H1 (cell line): ENCODE results near the gene IDH2. TPM values are rescaled to one million over a fixed set of nuclear protein-coding genes. Genes with fewer than 3 reads are reported as not detected.

Experiments
- CTCF ChIA-PET: fragments of 300-600 bp; sonication (Branson Sonifier 250); formaldehyde crosslinking; loops from one replicate; lab custom pipeline; 2021; ENCODE audit not compliant: partially characterized antibody; lab: Charles Lee
- POLR2A ChIA-PET: fragments of 300-600 bp; sonication (Branson Sonifier 250); formaldehyde crosslinking; loops from one replicate; lab custom pipeline; 2021; ENCODE audit warnings: inconsistent platforms; ENCODE audit not compliant: partially characterized antibody; lab: Charles Lee
- DNase-seq, 2 experiments: peaks; one replicate each; pipeline versions ENCODE4 v3.0.0 to v3.0.0-alpha.2; 2010 to 2022; ENCODE audit warnings: low spot score in 2 of 2, low read depth in 1 of 2, mixed read lengths in 1 of 2
- FAIRE-seq: peaks from 2 replicates; lab custom pipeline; 2011; peaks lifted over from hg19 to GRCh38; lab: Jason Lieb, UNC
- H2AFZ ChIP-seq: 2 replicates; pipeline ENCODE4 v1.8.1; 2012; ENCODE audit warnings: low read length, inconsistent platforms
- H2AK5ac ChIP-seq: 2 replicates; pipeline ENCODE4 v1.6.1; 2013; ENCODE audit warnings: low read depth, low read length
- H2BK120ac ChIP-seq: replicated peaks from 2 replicates; pipeline ENCODE3; 2013; ENCODE audit warnings: low read depth, low read length, inconsistent platforms
- H2BK12ac ChIP-seq: 2 replicates; pipeline ENCODE4 v1.6.1; 2013; ENCODE audit warnings: low read depth, low read length
- H2BK15ac ChIP-seq: 2 replicates; pipeline ENCODE4 v1.6.1; 2013; ENCODE audit warnings: low read length
- H2BK20ac ChIP-seq: 2 replicates; pipeline ENCODE4 v1.6.1; 2013; ENCODE audit warnings: low read length
- H2BK5ac ChIP-seq: 2 replicates; pipeline ENCODE4 v1.6.1; 2013; ENCODE audit warnings: low read depth, low read length
- H3K14ac ChIP-seq: 2 replicates; pipeline ENCODE4 v1.6.1; 2013; ENCODE audit warnings: inconsistent platforms; ENCODE audit not compliant: insufficient read length
- H3K18ac ChIP-seq: 2 replicates; pipeline ENCODE4 v1.6.1; 2013; ENCODE audit warnings: low read length; ENCODE audit errors: extremely low read depth
- H3K23ac ChIP-seq: 2 replicates; pipeline ENCODE4 v1.6.1; 2013; ENCODE audit warnings: inconsistent platforms; ENCODE audit not compliant: insufficient read length
- H3K23me2 ChIP-seq: 2 replicates; pipeline ENCODE4 v1.6.1; 2013; ENCODE audit warnings: low read depth, low read length
- H3K27ac ChIP-seq: 2 replicates; pipeline ENCODE4 v1.6.1; 2011; ENCODE audit warnings: low read depth, low read length, inconsistent platforms
- H3K27me3 ChIP-seq, 4 experiments: replicated peaks in 1 of 4; 1 replicate in 1 of 4; 2 replicates in 3 of 4; pipeline versions ENCODE4 v1.6.1 to v1.8.1; 2011 to 2013; ENCODE audit warnings: low read length in 3 of 4, mild to moderate bottlenecking in 3 of 4, inconsistent platforms in 2 of 4, mixed read lengths in 2 of 4, moderate library complexity in 1 of 4; ENCODE audit not compliant: control insufficient read depth in 3 of 4, insufficient read depth in 3 of 4; ENCODE audit errors: extremely low read depth in 1 of 4
- H3K36me3 ChIP-seq, 4 experiments: 2 replicates each; pipeline versions ENCODE4 v1.6.1 to v1.8.1; 2011 to 2013; ENCODE audit warnings: mild to moderate bottlenecking in 4 of 4, low read length in 3 of 4, moderate library complexity in 2 of 4, control low read depth in 1 of 4, inconsistent platforms in 1 of 4; ENCODE audit not compliant: insufficient read depth in 4 of 4, control insufficient read depth in 2 of 4
- H3K4ac ChIP-seq: replicated peaks from 2 replicates; pipeline ENCODE3; 2013; ENCODE audit warnings: low read length, low read depth, mixed read lengths, inconsistent platforms; ENCODE audit not compliant: insufficient read length
- H3K4me1 ChIP-seq, 4 experiments: replicated peaks in 1 of 4; 1 replicate in 1 of 4; 2 replicates in 3 of 4; pipeline versions ENCODE4 v1.6.1 to v1.8.1; 2011 to 2013; ENCODE audit warnings: low read length in 3 of 4, inconsistent platforms in 2 of 4, mixed read lengths in 1 of 4; ENCODE audit not compliant: insufficient read depth in 4 of 4, control insufficient read depth in 3 of 4
- H3K4me2 ChIP-seq, 2 experiments: 2 replicates each; pipeline versions ENCODE4 v1.6.1 to v1.8.1; 2011 to 2013; ENCODE audit warnings: low read depth in 2 of 2, low read length in 2 of 2, control low read depth in 1 of 2, inconsistent platforms in 1 of 2, mild to moderate bottlenecking in 1 of 2; ENCODE audit not compliant: insufficient read depth in 1 of 2
- H3K4me3 ChIP-seq, 4 experiments: fragments of 200-600, 300-600 bp in 1 of 4; sonication (generic), shearing (Covaris generic), sonication (Bioruptor Twin) in 1 of 4; 2 replicates each; pipeline versions ENCODE4 v1.5.1 to v1.8.1; 2011 to 2016; ENCODE audit warnings: low read length in 4 of 4, low read depth in 3 of 4, control low read depth in 2 of 4, inconsistent platforms in 2 of 4, mild to moderate bottlenecking in 2 of 4, mixed read lengths in 1 of 4, moderate library complexity in 1 of 4; ENCODE audit not compliant: insufficient read depth in 2 of 4; ENCODE audit errors: extremely low read depth in 1 of 4
- H3K56ac ChIP-seq: replicated peaks from 2 replicates; pipeline ENCODE3; 2013; ENCODE audit warnings: low read depth, mild to moderate bottlenecking, mixed read lengths, low read length, inconsistent platforms; ENCODE audit not compliant: insufficient read length
- H3K79me1 ChIP-seq: 2 replicates; pipeline ENCODE4 v1.6.1; 2013; ENCODE audit warnings: low read depth, low read length, control low read depth
- H3K79me2 ChIP-seq, 2 experiments: 2 replicates each; pipeline versions ENCODE4 v1.6.1 to v1.8.1; 2012 to 2013; ENCODE audit warnings: low read length in 2 of 2, mild to moderate bottlenecking in 2 of 2, inconsistent platforms in 1 of 2; ENCODE audit not compliant: insufficient read depth in 2 of 2, control insufficient read depth in 1 of 2
- H3K9ac ChIP-seq, 4 experiments: replicated peaks in 1 of 4; 1 replicate in 1 of 4; 2 replicates in 3 of 4; pipeline versions ENCODE4 v1.6.1 to v1.8.1; 2011 to 2013; ENCODE audit warnings: low read depth in 3 of 4, low read length in 3 of 4, control low read depth in 2 of 4, mild to moderate bottlenecking in 2 of 4, moderate library complexity in 2 of 4, inconsistent platforms in 1 of 4; ENCODE audit errors: extremely low read depth in 1 of 4
- H3K9me3 ChIP-seq, 2 experiments: 2 replicates each; pipeline versions ENCODE4 v1.6.1 to v1.8.1; 2012 to 2013; ENCODE audit warnings: mild to moderate bottlenecking in 2 of 2, moderate library complexity in 2 of 2, control low read depth in 1 of 2, inconsistent platforms in 1 of 2, low read depth in 1 of 2, low read length in 1 of 2, mixed read lengths in 1 of 2; ENCODE audit not compliant: insufficient read depth in 2 of 2
- H4K20me1 ChIP-seq, 2 experiments: replicated peaks in 1 of 2; 2 replicates each; pipeline versions ENCODE3 to v1.8.1; 2011 to 2013; ENCODE audit warnings: inconsistent platforms in 2 of 2, low read length in 2 of 2, mild to moderate bottlenecking in 1 of 2; ENCODE audit not compliant: insufficient read depth in 2 of 2, control insufficient read depth in 1 of 2
- H4K5ac ChIP-seq: 2 replicates; pipeline ENCODE4 v1.6.1; 2013; ENCODE audit warnings: low read length, low read depth, mixed read lengths, inconsistent platforms; ENCODE audit not compliant: insufficient read length
- H4K8ac ChIP-seq: 2 replicates; pipeline ENCODE4 v1.8.0; 2013; ENCODE audit warnings: mild to moderate bottlenecking, moderate library complexity, low read length, inconsistent platforms; ENCODE audit not compliant: insufficient read depth; ENCODE audit errors: extremely low read depth
- H4K91ac ChIP-seq: replicated peaks from 2 replicates; pipeline ENCODE3; 2013; ENCODE audit warnings: low read length, mixed read lengths, inconsistent platforms; ENCODE audit not compliant: insufficient read length
- CTBP2 ChIP-seq: IDR thresholded peaks from 2 replicates; pipeline ENCODE4 v1.7.0; 2011; ENCODE audit warnings: borderline replicate concordance, mild to moderate bottlenecking, moderate library complexity, mixed read lengths, low read length; ENCODE audit not compliant: insufficient read depth, insufficient read length
- FOSL1 ChIP-seq: IDR thresholded peaks from 2 replicates; pipeline ENCODE4 v1.6.1; 2011; ENCODE audit warnings: mild to moderate bottlenecking, low read depth, low read length, moderate library complexity; ENCODE audit not compliant: insufficient read depth
- POLR2AphosphoS5 ChIP-seq: IDR thresholded peaks from 2 replicates; pipeline ENCODE4 v1.6.1; 2011; ENCODE audit warnings: low read depth, low read length
- RFX5 ChIP-seq: IDR thresholded peaks from 2 replicates; pipeline ENCODE4 v1.6.1; 2011; ENCODE audit warnings: low read depth, low read length, improper control_type of control experiment, borderline replicate concordance
- RXRA ChIP-seq: IDR thresholded peaks from 2 replicates; pipeline ENCODE4 v1.6.1; 2011; ENCODE audit warnings: low read depth, mild to moderate bottlenecking, low read length, moderate library complexity; ENCODE audit not compliant: insufficient read depth
- TEAD4 ChIP-seq: IDR thresholded peaks from 2 replicates; pipeline ENCODE4 v1.6.1; 2012; ENCODE audit warnings: low read depth, low read length, inconsistent platforms, mixed read lengths
- WGBS, 2 experiments: shearing (Covaris generic) in 1 of 2; methylation state at CpG; one replicate each; pipeline versions ENCODE4 v1.1.6 to v1.1.7; 2013 to 2015; ENCODE audit warnings: low lambda C conversion rate in 2 of 2, mixed read lengths in 2 of 2, inconsistent platforms in 1 of 2, low coverage in 1 of 2, missing lambda C conversion rate in 1 of 2; ENCODE audit not compliant: insufficient replicate concordance in 2 of 2, insufficient coverage in 1 of 2, insufficient read length in 1 of 2; ENCODE audit errors: extremely low coverage in 1 of 2, missing lambda C conversion rate in 1 of 2; 5-methylcytosine and 5-hydroxymethylcytosine counted together
- polyA plus RNA-seq, 7 experiments: library from polyadenylated mRNA; depleted of rRNA in 3 of 7; stranded (reverse) in 5 of 7; unstranded in 2 of 7; fragments of >200 nt in 5 of 7; fragments of 200-250 nt in 2 of 7; gene quantifications; 1 replicate in 5 of 7; 2 replicates in 1 of 7; 4 replicates in 1 of 7; pipeline versions ENCODE4 v1.2.1 to v1.2.3, GENCODE V29; 2011 to 2013; ENCODE audit warnings: missing spikeins in 2 of 7, mixed read lengths in 2 of 7
- total RNA-seq: library from RNA; stranded (reverse); fragmentation: NEBNext Ultra II Directional; extraction: Animal tissue kit (Norgen Biotek cat#: 25700); gene quantifications from 2 replicates; pipeline ENCODE4 v1.2.1, GENCODE V29; 2021

Gene IDH2
- total and polyA plus RNA-seq, 2 of the 8 experiments (the other 6 are each of a cell fraction or from before 2014, with no cell fraction given): 64.2 to 84.6 TPM

DNA sequence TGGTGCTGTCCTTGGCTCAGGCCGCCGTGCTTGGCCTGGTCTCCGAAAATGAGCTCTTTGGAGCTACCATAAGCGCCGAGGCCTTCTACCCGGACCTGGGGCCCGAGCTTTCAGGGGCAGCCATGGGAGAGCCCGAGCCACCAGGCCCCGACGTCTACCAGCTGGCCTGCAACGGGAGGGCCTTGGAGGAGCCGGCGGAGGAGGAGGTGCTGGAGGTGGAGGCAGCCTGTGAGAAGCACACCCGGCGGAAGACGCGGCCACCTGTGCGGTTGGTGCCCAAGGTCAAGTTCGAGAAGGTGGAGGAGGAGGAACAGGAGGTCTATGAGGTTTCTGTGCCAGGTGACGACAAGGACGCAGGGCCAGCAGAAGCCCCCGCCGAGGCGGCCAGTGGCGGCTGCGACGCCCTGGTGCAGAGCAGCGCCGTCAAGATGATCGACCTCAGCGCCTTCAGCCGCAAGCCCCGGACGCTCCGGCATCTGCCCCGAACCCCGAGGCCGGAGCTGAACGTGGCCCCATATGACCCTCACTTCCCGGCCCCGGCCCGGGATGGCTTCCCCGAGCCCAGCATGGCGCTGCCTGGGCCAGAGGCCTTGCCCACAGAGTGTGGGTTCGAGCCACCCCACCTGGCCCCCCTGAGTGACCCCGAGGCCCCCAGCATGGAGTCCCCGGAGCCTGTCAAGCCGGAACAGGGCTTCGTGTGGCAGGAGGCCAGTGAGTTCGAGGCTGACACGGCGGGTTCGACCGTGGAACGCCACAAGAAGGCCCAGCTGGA lies 34.9 kb downstream of the IDH2 start:
- no peak overlapping the region for H4K8ac ChIP-seq
- no peaks in the 10 kb centered on the region for H3K23me2 ChIP-seq
- no peak overlapping the region for H3K18ac ChIP-seq
- peaks cover 0 to 2% of the 10 kb centered on the region in 2 experiments; a peak in 2 of 4 replicates for H3K79me2 ChIP-seq
- no peak overlapping the region for H3K56ac ChIP-seq
- 0 out of 2 replicates have a peak, but pooled peaks cover 2% of the 10 kb centered on the region for H3K79me1 ChIP-seq
- no peak overlapping the region for H2BK15ac ChIP-seq
- H2BK5ac ChIP-seq: peak overlapping the region; percentile 35; the same call in 1 of the 2 replicates
- H3K4ac ChIP-seq: no peak overlapping the region
- CTCF ChIA-PET: interaction anchor here (0.7 to 2.2 kb wide), 7 partner anchors 9 to 169 kb away, joined by 3 to 8 read pairs (median 3); no protein-coding TSS in a partner anchor
- no peak overlapping the region for H3K14ac ChIP-seq
- TF ChIP-seq FOSL1 (no peak), POLR2AphosphoS5 (no peak), RXRA (no peak), RFX5 (no peak), TEAD4 (no peak), CTBP2 (no peak)
- DNase-seq (no peak), FAIRE-seq (no peak)
- no peak overlapping the region for H4K91ac ChIP-seq
- no peak overlapping the region for H2AFZ ChIP-seq
- no peak overlapping the region for H3K9ac ChIP-seq
- 96% methylated on average over 46 of the region's 55 CpGs; no CpG with 5 or more reads in 1 of the 2 experiments for WGBS, 2 experiments
- H3K4me2 ChIP-seq: no peak overlapping the region
- no peak overlapping the region for H4K5ac ChIP-seq
- no peaks in the 10 kb centered on the region for H4K20me1 ChIP-seq
- no peak overlapping the region for H3K23ac ChIP-seq
- H2BK120ac ChIP-seq: no peak overlapping the region
- H2BK12ac ChIP-seq: no peak overlapping the region
- H3K27me3 ChIP-seq: no peaks in the 10 kb centered on the region
- peaks cover 5 to 27% (median 24%) of the 10 kb centered on the region in 4 experiments for H3K4me1 ChIP-seq
- no peak overlapping the region for H3K27ac ChIP-seq
- H2AK5ac ChIP-seq: no peak overlapping the region
- H3K4me3 ChIP-seq: no peak overlapping the region
- POLR2A ChIA-PET: interaction anchor here (1.1 to 1.6 kb wide), 4 partner anchors 9 to 68 kb away, joined by 3 to 7 read pairs (median 4); partner anchors contain the start of gene ZNF710
- no peak overlapping the region for H2BK20ac ChIP-seq
- H3K36me3 ChIP-seq: peaks cover 0 to 9% (median 1%) of the 10 kb centered on the region in 4 experiments; a peak in 2 of 8 replicates
- no peaks in the 10 kb centered on the region for H3K9me3 ChIP-seq
